ENCODE measurements around the gene IFITM1. TPM values are rescaled to one million over a fixed set of nuclear protein-coding genes. Genes with fewer than 3 reads are reported as not detected.
"Not testable (repeated sequence)": the region's sequence is repeated elsewhere in the genome, so short reads cannot be mapped to it uniquely, and the experiment has no call there.

The IFITM1 gene
- total and polyA plus RNA-seq, 4 donors = 46.7 to 311 (median 183) TPM

DNA sequence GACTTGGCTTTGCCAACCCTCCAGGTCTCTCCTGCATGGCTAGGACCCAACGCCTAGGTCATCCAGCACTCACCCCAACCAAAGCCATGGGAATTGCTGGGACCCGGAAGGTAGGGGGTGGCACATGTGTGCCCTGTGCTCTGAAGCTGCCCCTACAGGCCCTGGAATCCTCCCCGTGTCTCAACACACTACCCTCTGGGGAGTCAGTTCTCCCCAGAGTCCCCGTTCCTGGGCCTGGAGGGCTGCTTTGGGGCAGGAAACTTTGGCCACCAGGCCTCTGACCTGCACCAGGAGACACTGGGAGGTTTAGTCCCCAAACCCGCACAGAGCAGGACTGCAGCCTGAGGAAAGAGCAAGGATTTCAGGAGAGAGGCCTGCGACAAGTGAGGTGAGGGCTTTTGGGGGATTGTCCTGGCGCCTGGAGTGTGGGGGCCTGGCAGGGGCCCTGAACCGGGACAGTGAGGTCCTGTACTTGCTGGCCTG lies 495 bp upstream of the IFITM1 start:
- H3K27me3 ChIP-seq (ENCODE audit: control insufficient read depth in 1 of 2, insufficient read depth in 2 of 2, low read length in 1 of 2) = no peaks in the 10 kb centered on the region
- no peak overlapping the region for H3K4me3 ChIP-seq (ENCODE audit: low read length in 2 of 2)
- H3K9me3 ChIP-seq (ENCODE audit: control insufficient read depth, low read length) = no peaks in the 10 kb centered on the region
- no peaks in the 10 kb centered on the region for H3K4me1 ChIP-seq (ENCODE audit: control insufficient read depth in 1 of 2, insufficient read depth in 2 of 2, low read length in 2 of 2)
- DNase-seq (peak in 1 of 2 donors; percentile 44), ATAC-seq (ENCODE audit: low FRiP score) (no peak)
- intact Hi-C loops (cut with DNase I) = no loop called here
- WGBS, 2 donors = 84 to 86% methylated on average over 8 of the region's 8 CpGs
- no peaks in the 10 kb centered on the region for H3K36me3 ChIP-seq (ENCODE audit: control insufficient read depth in 1 of 2, insufficient read depth in 2 of 2, low read length in 1 of 2)
- H3K27ac ChIP-seq (ENCODE audit: low read depth in 1 of 2, low read length in 2 of 2) = no peak overlapping the region

DNA sequence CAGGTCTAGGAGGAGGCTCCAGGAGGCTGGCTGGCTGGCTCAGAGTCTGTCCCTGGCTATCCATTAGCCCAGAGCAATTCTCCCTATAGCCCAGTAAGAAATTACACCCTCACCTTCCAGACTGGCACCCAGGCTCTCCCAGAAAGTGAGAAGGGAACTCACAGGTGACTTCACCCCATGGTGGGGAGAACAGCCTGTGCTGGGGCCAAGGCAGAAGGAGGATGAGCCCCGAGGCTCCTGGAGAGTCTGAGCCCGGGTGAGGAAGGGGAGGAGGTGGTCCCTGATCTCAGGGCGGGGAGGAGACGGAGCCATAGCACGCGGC lies 675 bp downstream of the IFITM1 start:
- intact Hi-C loops (cut with DNase I) = not testable (repeated sequence)

DNA sequence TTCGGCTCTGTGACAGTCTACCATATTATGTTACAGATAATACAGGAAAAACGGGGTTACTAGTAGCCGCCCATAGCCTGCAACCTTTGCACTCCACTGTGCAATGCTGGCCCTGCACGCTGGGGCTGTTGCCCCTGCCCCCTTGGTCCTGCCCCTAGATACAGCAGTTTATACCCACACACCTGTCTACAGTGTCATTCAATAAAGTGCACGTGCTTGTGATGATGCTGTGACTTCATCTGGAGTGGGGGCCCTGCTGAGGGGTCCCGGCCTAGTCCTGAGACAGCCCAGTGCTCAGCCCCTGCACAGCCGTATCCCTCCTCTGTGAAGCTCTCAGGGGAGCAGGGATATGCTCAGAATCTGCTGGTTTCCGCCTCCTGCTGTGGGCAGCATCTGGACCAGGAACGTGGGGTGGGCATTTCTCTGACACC lies 1.2 kb downstream of the IFITM1 start:
- no peaks in the 10 kb centered on the region for H3K27me3 ChIP-seq (ENCODE audit: control insufficient read depth in 1 of 2, insufficient read depth in 2 of 2, low read length in 1 of 2)
- intact Hi-C loops (cut with DNase I) = no loop called here
- peak in 1 of 2 donors; percentile 44 for DNase-seq
- no peak for ATAC-seq (ENCODE audit: low FRiP score)
- no peak overlapping the region for H3K27ac ChIP-seq (ENCODE audit: low read depth in 1 of 2, low read length in 2 of 2)
- H3K4me3 ChIP-seq (ENCODE audit: low read length in 2 of 2) = no peak overlapping the region
- no peaks in the 10 kb centered on the region for H3K4me1 ChIP-seq (ENCODE audit: control insufficient read depth in 1 of 2, insufficient read depth in 2 of 2, low read length in 2 of 2)
- no peaks in the 10 kb centered on the region for H3K36me3 ChIP-seq (ENCODE audit: control insufficient read depth in 1 of 2, insufficient read depth in 2 of 2, low read length in 1 of 2)
- no peaks in the 10 kb centered on the region for H3K9me3 ChIP-seq (ENCODE audit: control insufficient read depth, low read length)
- 90 to 94% methylated on average over 9 of the region's 9 CpGs for WGBS, 2 donors

More for the DNA sequence above, 675 bp downstream of the IFITM1 start:
- not testable (repeated sequence) for H3K4me3 ChIP-seq (ENCODE audit: low read length in 2 of 2); ATAC-seq (ENCODE audit: low FRiP score); H3K36me3 ChIP-seq (ENCODE audit: control insufficient read depth in 1 of 2, insufficient read depth in 2 of 2, low read length in 1 of 2); H3K27ac ChIP-seq (ENCODE audit: low read depth in 1 of 2, low read length in 2 of 2); H3K9me3 ChIP-seq (ENCODE audit: control insufficient read depth, low read length); H3K27me3 ChIP-seq (ENCODE audit: control insufficient read depth in 1 of 2, insufficient read depth in 2 of 2, low read length in 1 of 2); H3K4me1 ChIP-seq (ENCODE audit: control insufficient read depth in 1 of 2, insufficient read depth in 2 of 2, low read length in 2 of 2)
- 73 to 81% methylated on average over 6 of the region's 6 CpGs for WGBS, 2 donors
- DNase-seq = peak in 1 of 2 donors; percentile 41

DNA sequence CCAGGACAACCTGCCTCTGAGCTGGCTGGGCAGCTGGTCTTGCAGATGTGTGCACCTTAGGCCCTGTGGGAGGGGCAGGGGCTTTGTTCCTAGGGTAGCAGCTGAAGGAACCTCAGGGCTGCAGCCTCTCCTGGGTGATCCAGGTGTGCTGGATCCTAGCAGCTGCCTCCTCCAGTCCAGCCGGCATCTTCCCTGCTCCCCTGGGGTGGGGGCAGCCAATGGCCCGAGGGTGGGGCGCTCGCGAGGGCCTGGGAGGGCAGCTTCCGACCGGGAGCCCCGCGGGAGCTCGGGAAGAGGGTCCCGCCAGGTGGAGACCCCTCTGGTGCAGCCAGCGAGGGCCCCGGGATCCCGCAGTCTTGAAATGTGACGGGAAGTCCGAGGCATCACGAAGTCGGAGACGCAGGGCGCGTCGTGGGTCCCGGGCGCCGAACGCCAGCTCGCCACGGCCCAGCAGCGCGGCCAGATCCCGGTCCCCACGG lies 1.7 kb downstream of the IFITM1 start:
- no peaks in the 10 kb centered on the region for H3K36me3 ChIP-seq (ENCODE audit: control insufficient read depth in 1 of 2, insufficient read depth in 2 of 2, low read length in 1 of 2)
- WGBS, 2 donors = 63 to 71% methylated on average over 25 to 32 of the region's 32 CpGs
- H3K4me1 ChIP-seq (ENCODE audit: control insufficient read depth in 1 of 2, insufficient read depth in 2 of 2, low read length in 2 of 2) = no peaks in the 10 kb centered on the region
- H3K27ac ChIP-seq (ENCODE audit: low read depth in 1 of 2, low read length in 2 of 2) = no peak overlapping the region
- intact Hi-C loops (cut with DNase I) = no loop called here
- no peaks in the 10 kb centered on the region for H3K27me3 ChIP-seq (ENCODE audit: control insufficient read depth in 1 of 2, insufficient read depth in 2 of 2, low read length in 1 of 2)
- H3K9me3 ChIP-seq (ENCODE audit: control insufficient read depth, low read length) = no peaks in the 10 kb centered on the region
- H3K4me3 ChIP-seq (ENCODE audit: low read length in 2 of 2) = no peak overlapping the region
- DNase-seq (peak in 1 of 2 donors; percentile 47), ATAC-seq (ENCODE audit: low FRiP score) (no peak)

DNA sequence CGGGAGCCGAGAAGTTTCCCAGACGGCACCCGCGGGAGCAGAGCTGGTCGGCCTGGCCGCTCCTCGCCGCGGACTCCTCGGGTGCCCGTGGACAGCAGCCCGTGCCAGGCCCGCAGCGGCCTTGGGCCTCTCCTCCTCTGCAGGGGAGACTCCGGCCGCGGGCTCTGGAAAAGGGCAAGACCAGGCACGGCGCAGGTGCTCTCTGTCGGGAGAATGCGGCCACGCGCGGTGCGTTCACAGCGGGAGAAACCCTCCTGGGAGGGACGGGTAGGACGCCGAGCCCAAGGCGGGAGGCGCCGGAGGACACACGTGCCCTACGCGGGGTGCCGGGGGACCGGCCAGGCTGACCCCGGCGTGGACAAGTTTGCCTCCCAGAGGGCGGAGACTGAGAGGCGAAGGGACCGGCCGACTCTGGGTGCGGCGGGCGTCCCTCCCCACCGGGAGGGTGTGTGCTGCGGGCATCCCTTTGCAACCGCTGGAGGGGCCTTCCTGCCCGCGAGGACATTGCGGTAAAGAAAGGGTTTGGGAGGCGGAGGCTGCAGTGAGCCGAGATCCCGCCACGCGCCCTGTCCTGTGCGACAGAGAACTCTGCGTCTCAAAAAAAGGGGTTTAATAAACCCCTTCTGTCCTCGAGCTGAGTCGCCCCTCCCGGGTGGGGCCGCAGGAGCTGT lies 2.3 kb downstream of the IFITM1 start:
- no peaks in the 10 kb centered on the region for H3K9me3 ChIP-seq (ENCODE audit: control insufficient read depth, low read length)
- no peaks in the 10 kb centered on the region for H3K27me3 ChIP-seq (ENCODE audit: control insufficient read depth in 1 of 2, insufficient read depth in 2 of 2, low read length in 1 of 2)
- no peak overlapping the region for H3K4me3 ChIP-seq (ENCODE audit: low read length in 2 of 2)
- ATAC-seq (ENCODE audit: low FRiP score) = no peak
- peak in 1 of 2 donors; percentile 81 for DNase-seq
- H3K36me3 ChIP-seq (ENCODE audit: control insufficient read depth in 1 of 2, insufficient read depth in 2 of 2, low read length in 1 of 2) = no peaks in the 10 kb centered on the region
- 16 to 24% methylated on average over 59 to 64 of the region's 64 CpGs for WGBS, 2 donors
- intact Hi-C loops (cut with DNase I) = no loop called here
- H3K4me1 ChIP-seq (ENCODE audit: control insufficient read depth in 1 of 2, insufficient read depth in 2 of 2, low read length in 2 of 2) = no peaks in the 10 kb centered on the region
- H3K27ac ChIP-seq (ENCODE audit: low read depth in 1 of 2, low read length in 2 of 2) = no peak overlapping the region

DNA sequence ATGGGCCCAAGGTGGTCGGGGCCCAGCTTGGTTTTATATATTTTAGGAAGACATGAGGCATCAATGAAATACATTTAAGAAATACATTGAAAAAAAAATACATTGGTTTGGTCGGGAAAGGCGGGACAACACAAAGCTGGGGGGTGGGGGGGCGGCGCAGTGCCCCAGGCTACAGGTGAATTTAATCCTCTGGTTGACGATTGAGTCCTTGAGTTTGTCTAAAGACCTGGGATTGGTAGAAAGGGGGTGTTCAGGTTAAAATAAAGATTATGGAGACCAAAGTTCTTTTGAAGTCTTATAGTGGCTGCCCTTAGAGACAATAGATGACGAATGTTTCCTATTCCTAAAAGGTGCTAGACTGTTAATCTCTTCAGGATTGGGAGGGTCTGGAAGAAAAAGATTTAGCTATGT lies 3.1 kb downstream of the IFITM1 start:
- Histone ChIP-seq H3K27me3 (ENCODE audit: control insufficient read depth in 1 of 2, insufficient read depth in 2 of 2, low read length in 1 of 2) (no peaks in the 10 kb centered on the region), H3K4me1 (ENCODE audit: control insufficient read depth in 1 of 2, insufficient read depth in 2 of 2, low read length in 2 of 2) (no peaks in the 10 kb centered on the region), H3K4me3 (ENCODE audit: low read length in 2 of 2) (no peak overlapping the region), H3K9me3 (ENCODE audit: control insufficient read depth, low read length) (no peaks in the 10 kb centered on the region), H3K27ac (ENCODE audit: low read depth in 1 of 2, low read length in 2 of 2) (no peak overlapping the region), H3K36me3 (ENCODE audit: control insufficient read depth in 1 of 2, insufficient read depth in 2 of 2, low read length in 1 of 2) (no peaks in the 10 kb centered on the region)
- ATAC-seq (ENCODE audit: low FRiP score) (no peak), DNase-seq (no peak)
- intact Hi-C loops (cut with DNase I) = no loop called here
- WGBS, 2 donors = 78 to 86% methylated on average over 7 of the region's 7 CpGs

DNA sequence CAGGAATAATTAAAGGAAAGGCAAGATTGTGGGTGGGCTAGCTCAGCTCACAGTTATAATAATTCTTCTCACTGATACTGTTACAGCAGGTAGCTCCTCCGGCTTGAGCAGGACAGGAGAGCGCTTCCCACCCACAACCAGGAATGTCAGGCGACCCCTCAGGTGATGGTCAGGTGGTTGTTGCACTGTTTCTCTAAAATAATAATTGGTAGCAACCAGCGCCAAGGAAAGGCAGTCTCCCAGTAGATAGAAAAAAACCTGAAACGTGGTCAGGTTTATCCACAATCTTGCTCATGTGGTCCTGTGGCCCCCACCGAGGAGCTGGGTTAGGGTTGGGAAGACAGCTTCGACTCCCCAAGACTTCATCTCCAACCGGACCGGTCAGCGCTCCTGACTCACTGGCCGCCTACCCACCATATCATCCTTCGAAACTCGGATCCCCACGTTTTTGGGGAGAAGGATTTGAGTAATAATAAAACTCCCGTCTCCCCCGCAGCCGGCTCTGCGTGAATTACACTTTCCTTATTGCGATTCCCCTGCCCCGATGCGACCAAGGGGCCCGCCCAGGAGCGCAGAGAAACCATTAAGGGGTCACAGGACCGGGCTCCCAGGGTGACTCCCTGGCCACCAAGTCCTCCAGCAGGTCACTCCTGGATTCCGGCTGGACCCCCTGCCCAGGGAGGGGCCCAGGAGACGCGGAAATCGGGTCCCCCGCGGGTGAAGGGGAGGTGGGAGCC lies 4.0 kb downstream of the IFITM1 start:
- WGBS, 2 donors = 34 to 38% methylated on average over 13 to 15 of the region's 30 CpGs
- intact Hi-C loops (cut with DNase I); ATAC-seq (ENCODE audit: low FRiP score); H3K9me3 ChIP-seq (ENCODE audit: control insufficient read depth, low read length); H3K36me3 ChIP-seq (ENCODE audit: control insufficient read depth in 1 of 2, insufficient read depth in 2 of 2, low read length in 1 of 2); H3K27me3 ChIP-seq (ENCODE audit: control insufficient read depth in 1 of 2, insufficient read depth in 2 of 2, low read length in 1 of 2); H3K4me3 ChIP-seq (ENCODE audit: low read length in 2 of 2); H3K4me1 ChIP-seq (ENCODE audit: control insufficient read depth in 1 of 2, insufficient read depth in 2 of 2, low read length in 2 of 2); H3K27ac ChIP-seq (ENCODE audit: low read depth in 1 of 2, low read length in 2 of 2): not testable (repeated sequence)
- DNase-seq = peak in 1 of 2 donors; percentile 53

DNA sequence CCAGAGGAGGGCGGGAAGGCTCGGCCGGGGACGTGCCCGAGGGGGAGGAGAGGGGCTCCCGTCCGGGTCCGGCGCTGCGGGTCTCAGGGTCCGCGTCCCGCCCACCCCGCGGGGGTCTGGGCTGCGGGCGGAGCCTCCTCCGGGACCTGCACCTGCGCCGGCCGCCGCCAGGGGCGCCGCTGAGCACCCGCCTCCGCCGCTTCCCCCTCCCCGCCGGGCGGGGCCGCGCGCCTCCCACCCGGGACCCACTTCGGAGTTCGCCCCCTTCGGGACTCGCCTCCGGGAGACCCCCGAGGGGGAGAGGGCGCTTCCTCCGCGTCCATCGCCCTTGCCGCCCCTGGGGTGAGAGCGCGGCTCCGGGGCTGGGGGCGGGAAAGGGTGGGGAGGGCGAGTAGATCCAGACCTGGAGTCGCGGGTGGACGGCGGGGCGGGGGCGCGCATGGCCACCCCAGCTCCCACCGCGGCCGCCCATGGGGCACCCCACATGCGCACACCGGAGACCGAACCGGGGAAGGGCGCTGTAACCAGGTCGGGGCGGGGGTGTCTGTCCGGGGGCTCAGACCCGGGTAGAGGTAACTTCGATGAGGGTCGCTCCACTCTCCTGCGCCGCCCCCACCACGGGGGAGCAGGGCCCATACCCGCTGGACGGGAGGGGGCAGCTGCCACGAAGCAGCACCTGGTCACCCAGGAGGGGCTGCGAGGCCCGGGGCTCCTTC lies 4.7 kb downstream of the IFITM1 start:
- H3K27me3 ChIP-seq (ENCODE audit: control insufficient read depth in 1 of 2, insufficient read depth in 2 of 2, low read length in 1 of 2); H3K36me3 ChIP-seq (ENCODE audit: control insufficient read depth in 1 of 2, insufficient read depth in 2 of 2, low read length in 1 of 2); H3K4me1 ChIP-seq (ENCODE audit: control insufficient read depth in 1 of 2, insufficient read depth in 2 of 2, low read length in 2 of 2); H3K9me3 ChIP-seq (ENCODE audit: control insufficient read depth, low read length); intact Hi-C loops (cut with DNase I): not testable (repeated sequence)
- peak overlapping the region in 1 of 2 donors; percentile 41 for H3K4me3 ChIP-seq (ENCODE audit: low read length in 2 of 2)
- H3K27ac ChIP-seq (ENCODE audit: low read depth in 1 of 2, low read length in 2 of 2) = peak overlapping the region in 1 of 2 donors; percentile 73
- 0 to 2% methylated on average over 12 to 16 of the region's 79 CpGs for WGBS, 2 donors
- peak; percentile 87 for ATAC-seq (ENCODE audit: low FRiP score)
- peak in 1 of 2 donors; percentile 74 for DNase-seq

All from aorta (tissue), 5 donors.